Activated naive CD8-positive, alpha-beta T cell (primary cell): Measurements from ENCODE around the gene MC3R.
"Not testable (repeated sequence)": the region's sequence is repeated elsewhere in the genome, so short reads cannot be mapped to it uniquely, and the experiment has no call there.

Source experiments
- H3K27ac Mint-ChIP-seq: one replicate; pipeline ENCODE4 v1.8.0; 2021; ENCODE audit warnings: mixed read lengths
- H3K27me3 Mint-ChIP-seq: one replicate; pipeline ENCODE4 v1.8.0; 2021; ENCODE audit warnings: mixed read lengths
- H3K36me3 Mint-ChIP-seq: one replicate; pipeline ENCODE4 v1.8.0; 2021; ENCODE audit warnings: mixed read lengths
- H3K4me1 Mint-ChIP-seq: one replicate; pipeline ENCODE4 v1.8.0; 2021; ENCODE audit warnings: low read depth, mixed read lengths
- H3K4me3 Mint-ChIP-seq: one replicate; pipeline ENCODE4 v1.8.0; 2021; ENCODE audit warnings: mild to moderate bottlenecking, mixed read lengths
- H3K9me3 Mint-ChIP-seq: one replicate; pipeline ENCODE4 v1.8.0; 2021; ENCODE audit warnings: low read depth, mixed read lengths

MC3R gene

DNA sequence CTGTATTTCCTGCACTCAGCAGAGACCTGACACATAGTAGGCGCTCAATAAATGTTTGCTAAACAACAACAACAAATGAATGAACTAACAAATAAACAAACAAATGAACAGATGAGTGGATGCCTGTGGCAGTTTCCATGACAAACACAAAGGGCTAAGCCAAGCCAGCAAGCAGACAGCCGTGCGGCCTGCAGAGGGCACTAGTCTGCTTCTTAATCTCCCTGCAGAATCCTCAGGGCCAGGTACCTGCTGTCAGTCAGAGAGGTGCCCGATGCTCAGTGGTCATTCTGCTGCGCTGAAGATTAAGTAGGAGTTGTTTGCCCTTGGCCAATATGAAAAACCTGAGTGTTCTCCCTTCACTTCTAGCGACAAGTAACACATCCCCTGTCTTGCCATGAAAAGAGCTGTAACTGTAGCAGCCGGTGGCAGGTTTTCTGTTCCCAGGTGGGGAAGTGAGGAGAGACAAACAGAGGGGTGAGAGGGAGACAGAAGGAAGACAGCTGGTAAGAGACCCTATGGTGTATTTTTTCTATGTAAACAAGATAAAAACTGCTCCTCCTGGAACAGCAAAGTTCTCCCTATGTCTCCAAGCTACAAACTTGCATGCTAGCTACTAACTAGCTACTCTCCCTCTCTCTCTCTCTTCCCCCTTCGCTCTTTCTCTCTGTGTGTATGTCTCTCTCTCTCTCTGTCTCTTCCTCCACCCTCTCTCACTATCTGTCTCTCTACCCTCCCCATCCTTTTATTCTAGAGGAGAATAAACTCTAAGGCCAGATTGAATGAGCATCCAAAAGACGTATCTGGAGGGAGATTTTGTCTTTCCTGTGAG, at the start of gene MC3R:
MC3R (plus strand) TSS at position 779 of the 829 bp plus-strand sequence. CDS start 112 bp downstream, outside the sequence.
- no peaks in the 10 kb centered on the region for H3K36me3 Mint-ChIP-seq
- H3K4me3 Mint-ChIP-seq = no peak within 1 kb of the TSS
- peaks cover 31% of the 10 kb centered on the region for H3K27me3 Mint-ChIP-seq
- H3K4me1 Mint-ChIP-seq = no peaks in the 10 kb centered on the region
- H3K27ac Mint-ChIP-seq = no peak within 1 kb of the TSS
- no peaks in the 10 kb centered on the region for H3K9me3 Mint-ChIP-seq

DNA sequence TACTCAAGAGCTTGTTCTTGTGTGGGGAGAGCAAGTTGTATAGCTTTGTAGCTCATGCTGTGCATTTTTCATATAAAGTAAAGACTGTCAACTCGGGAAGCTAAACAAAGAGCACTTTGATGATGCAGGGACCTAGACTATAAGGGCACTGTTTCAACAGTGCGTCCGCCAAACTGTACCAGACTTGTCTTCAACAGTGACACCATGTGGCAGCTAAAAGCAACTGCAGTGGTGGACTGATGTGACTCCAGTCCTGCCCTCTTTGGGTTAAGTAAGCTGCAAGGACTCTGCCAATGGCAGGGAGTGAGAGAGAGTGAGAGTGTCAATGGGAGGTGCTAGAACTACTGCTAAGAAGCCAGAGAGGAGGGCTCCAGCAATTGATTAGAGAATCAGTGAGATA, 48.1 kb upstream of the MC3R start:
- Mint-ChIP-seq H3K4me1 (no peaks in the 10 kb centered on the region), H3K4me3 (no peak overlapping the region), H3K27me3 (no peaks in the 10 kb centered on the region), H3K36me3 (peaks cover 4% of the 10 kb centered on the region), H3K27ac (no peak overlapping the region), H3K9me3 (peaks cover 15% of the 10 kb centered on the region)

DNA sequence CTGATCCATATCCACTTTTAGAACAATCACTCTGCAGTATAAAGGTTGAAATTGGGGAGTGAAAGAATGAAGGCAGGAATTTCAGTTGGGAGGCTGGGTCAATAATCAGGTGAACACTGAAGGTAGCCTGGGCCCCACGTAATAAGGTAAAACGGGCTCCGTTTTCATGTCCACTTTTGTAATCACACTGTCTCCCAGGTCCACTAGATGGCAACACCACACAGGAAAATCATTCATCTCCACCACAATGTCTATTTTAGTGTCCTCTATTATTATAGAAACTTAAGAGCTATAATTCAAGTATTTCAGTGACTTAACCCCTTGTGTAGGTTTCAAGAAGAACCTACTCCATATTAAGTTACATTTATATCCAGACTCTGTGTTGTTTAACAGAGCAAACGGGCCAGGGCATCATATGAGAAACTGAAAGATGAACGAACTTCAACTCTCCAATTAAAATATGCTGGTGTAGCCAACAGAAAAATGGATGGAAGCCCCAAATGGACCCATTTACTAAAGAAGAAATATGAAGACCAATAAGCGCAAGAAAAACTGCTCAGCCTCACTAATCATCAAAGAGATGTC, 45.9 kb upstream of the MC3R start:
- H3K36me3 Mint-ChIP-seq = peaks cover 4% of the 10 kb centered on the region
- peaks cover 15% of the 10 kb centered on the region for H3K9me3 Mint-ChIP-seq
- H3K27me3 Mint-ChIP-seq = no peaks in the 10 kb centered on the region
- H3K4me1 Mint-ChIP-seq = no peaks in the 10 kb centered on the region
- no peak overlapping the region for H3K27ac Mint-ChIP-seq
- no peak overlapping the region for H3K4me3 Mint-ChIP-seq

DNA sequence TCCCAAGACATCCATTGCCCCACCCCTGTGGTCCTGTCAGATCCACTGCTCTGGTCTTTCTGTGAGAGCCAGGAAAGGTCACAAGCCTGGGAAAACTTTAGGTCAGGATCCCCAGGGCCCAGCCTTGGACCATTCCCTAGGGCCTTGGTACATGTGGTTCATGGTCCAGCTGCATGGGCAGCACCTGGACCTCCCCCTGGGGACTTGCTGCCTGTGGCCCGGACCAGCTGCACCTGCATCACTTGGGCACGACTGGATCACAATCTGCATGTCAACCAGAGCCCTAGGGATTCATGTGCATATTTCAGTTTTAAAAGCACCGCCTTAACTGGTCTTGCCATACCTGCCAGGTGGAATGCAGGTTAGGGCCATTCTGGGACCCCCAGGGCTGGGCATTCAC, 44.3 kb upstream of the MC3R start:
- Mint-ChIP-seq H3K4me3 (no peak overlapping the region), H3K9me3 (peaks cover 15% of the 10 kb centered on the region), H3K27me3 (no peaks in the 10 kb centered on the region), H3K4me1 (no peaks in the 10 kb centered on the region), H3K27ac (no peak overlapping the region), H3K36me3 (peaks cover 4% of the 10 kb centered on the region)

DNA sequence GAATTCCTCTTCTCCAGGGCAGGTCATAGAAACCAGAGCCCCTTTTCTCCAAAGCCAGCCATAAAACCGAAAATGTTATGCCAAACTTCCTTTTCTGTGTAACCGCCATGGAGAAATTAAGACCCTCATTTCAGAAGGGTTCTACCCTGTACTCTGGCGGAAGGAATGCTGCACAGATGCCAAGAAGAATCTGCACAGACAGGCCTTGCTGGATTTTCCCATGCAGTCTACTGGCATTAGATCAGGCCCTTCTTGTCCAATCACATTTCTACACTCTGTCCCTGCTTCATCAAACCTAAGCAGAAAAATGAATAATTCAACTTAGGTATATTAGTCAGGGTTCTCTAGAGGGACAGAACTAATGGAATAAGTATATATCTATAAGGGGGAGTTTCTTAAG, 43.2 kb upstream of the MC3R start:
- Mint-ChIP-seq H3K9me3 (peaks cover 8% of the 10 kb centered on the region), H3K4me3 (no peak overlapping the region)

DNA sequence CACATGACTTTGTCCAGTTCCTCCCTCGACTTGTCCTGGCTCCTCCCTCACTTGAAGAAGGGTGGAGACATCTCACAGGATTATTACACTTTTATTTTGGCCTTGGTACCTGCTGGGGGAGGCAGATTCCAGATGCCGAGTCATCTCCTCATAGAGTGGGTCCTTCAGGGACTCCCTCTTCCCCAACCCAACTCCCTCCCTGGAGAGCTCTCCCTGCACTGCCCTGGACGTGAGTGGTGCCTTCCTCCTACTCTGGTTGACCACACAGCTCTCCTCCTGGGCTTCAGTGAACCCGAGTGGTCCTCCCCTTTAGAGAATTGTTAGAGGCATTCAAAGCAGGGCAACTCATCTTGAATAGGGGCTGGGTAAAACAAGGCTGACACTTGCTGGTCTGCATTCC, 40.9 kb upstream of the MC3R start:
- Mint-ChIP-seq H3K27me3 (peaks cover 5% of the 10 kb centered on the region), H3K4me3 (no peak overlapping the region), H3K4me1 (no peaks in the 10 kb centered on the region), H3K36me3 (no peaks in the 10 kb centered on the region), H3K27ac (no peak overlapping the region), H3K9me3 (no peaks in the 10 kb centered on the region)

More for the DNA sequence above, 43.2 kb upstream of the MC3R start:
- no peak overlapping the region for H3K27ac Mint-ChIP-seq
- no peaks in the 10 kb centered on the region for H3K4me1 Mint-ChIP-seq
- no peaks in the 10 kb centered on the region for H3K27me3 Mint-ChIP-seq
- no peaks in the 10 kb centered on the region for H3K36me3 Mint-ChIP-seq

DNA sequence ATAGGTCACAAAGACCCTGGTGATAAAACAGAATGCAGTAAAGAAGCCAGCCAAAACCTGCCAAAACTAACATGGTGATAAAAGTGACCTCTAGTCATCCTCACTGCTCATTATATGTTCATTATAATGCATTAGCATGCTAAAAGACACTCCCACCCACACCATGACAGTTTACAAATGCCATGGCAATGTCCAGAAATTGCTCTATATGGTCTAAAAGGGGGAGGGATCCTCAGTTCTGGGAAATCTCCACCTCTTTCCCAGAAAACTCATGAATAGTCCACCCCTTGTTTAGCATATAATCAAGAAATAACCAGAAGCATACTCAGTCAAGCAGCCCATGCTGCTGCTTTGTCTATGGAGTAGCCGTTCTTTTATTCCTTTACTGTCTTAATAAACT, 40.4 kb upstream of the MC3R start:
- H3K4me3 Mint-ChIP-seq = no peak overlapping the region
- H3K4me1 Mint-ChIP-seq = no peaks in the 10 kb centered on the region
- H3K36me3 Mint-ChIP-seq = no peaks in the 10 kb centered on the region
- H3K27me3 Mint-ChIP-seq = peaks cover 5% of the 10 kb centered on the region
- no peak overlapping the region for H3K27ac Mint-ChIP-seq
- H3K9me3 Mint-ChIP-seq = no peaks in the 10 kb centered on the region

DNA sequence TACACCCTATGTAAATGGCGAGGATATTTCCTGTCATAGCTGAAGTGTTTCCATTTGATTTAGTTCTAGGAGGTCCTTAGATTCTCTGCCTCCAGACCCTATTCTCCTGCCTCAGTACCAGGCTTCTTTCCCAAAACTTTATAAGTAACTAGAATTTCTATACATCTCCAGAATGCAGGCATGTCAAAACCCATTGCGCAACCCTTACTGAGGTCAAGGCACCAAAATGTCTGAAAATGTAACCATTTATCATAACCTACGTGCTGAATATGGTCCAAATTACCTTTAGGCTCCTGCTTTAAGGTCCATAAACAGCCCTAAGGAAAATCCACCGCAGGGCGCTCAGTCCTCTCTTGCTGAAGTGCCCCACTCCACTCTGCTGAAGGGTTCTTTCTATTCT, 37.5 kb upstream of the MC3R start:
- H3K4me3 Mint-ChIP-seq = no peak overlapping the region
- no peaks in the 10 kb centered on the region for H3K36me3 Mint-ChIP-seq
- H3K9me3 Mint-ChIP-seq = no peaks in the 10 kb centered on the region
- no peak overlapping the region for H3K27ac Mint-ChIP-seq
- H3K4me1 Mint-ChIP-seq = no peaks in the 10 kb centered on the region
- H3K27me3 Mint-ChIP-seq = peaks cover 8% of the 10 kb centered on the region

DNA sequence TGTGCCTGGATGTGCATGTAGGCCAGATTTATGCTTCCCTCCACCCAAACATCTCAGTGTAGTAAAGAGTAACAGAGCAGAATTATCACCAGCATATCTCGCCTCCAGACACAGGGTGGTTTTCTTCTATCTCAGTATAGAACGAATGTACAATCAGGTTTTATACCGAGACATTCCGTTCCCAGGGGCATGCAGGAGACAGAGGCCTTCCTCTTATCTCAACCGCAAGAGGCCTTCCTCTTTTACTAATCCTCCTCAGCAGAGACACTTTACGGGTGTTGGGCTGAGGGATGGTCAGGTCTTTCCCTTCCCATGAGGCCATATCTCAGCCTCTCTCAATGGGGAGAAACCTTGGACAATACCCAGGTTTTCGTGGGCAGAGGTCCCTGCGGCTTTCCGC, 36.4 kb upstream of the MC3R start:
- Mint-ChIP-seq H3K4me1 (no peaks in the 10 kb centered on the region), H3K27ac (no peak overlapping the region), H3K36me3 (no peaks in the 10 kb centered on the region), H3K27me3 (peaks cover 8% of the 10 kb centered on the region), H3K4me3 (no peak overlapping the region), H3K9me3 (no peaks in the 10 kb centered on the region)

DNA sequence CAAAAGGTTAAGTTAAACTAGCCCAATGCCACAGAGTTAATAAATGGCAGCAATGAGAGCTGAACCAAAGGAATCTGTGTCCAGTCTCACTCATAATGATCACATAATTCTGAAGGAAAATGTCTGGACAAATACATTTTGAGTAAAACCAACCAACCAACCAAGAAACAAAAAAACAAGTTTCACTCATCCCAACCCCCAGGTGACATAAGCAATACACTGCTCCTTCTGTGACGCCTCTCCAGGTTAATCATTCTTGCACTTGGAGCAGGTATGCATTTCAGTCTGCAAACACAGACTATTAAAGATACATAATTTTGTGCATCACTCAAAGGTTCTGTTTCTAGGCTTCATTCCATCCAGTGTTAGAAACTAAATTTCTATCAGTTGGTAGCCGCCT, 35.2 kb upstream of the MC3R start:
- no peaks in the 10 kb centered on the region for H3K4me1 Mint-ChIP-seq
- H3K4me3 Mint-ChIP-seq = no peak overlapping the region
- H3K27me3 Mint-ChIP-seq = peaks cover 8% of the 10 kb centered on the region
- no peak overlapping the region for H3K27ac Mint-ChIP-seq
- no peaks in the 10 kb centered on the region for H3K36me3 Mint-ChIP-seq
- H3K9me3 Mint-ChIP-seq = no peaks in the 10 kb centered on the region

DNA sequence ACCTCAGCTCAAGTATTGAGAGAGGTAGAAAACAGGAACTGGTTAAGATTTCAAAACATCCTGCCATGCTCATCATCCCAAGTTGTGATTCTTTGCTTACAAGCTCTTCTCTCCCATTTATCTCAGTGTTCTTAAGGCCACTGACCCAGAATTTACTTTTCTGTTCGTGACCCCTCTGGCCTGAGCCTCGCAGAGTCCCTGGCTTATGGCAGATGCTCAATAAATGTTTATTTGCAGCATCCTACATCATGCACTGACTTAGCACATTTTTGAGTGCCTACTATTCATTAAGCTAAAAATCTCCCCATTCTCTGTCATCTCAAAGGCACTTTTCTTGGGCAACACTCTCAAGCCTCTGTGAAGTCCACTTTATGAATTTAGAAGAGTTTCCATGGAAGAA, 33.4 kb upstream of the MC3R start:
- no peak overlapping the region for H3K27ac Mint-ChIP-seq
- H3K36me3 Mint-ChIP-seq = no peaks in the 10 kb centered on the region
- no peak overlapping the region for H3K4me3 Mint-ChIP-seq
- peaks cover 11% of the 10 kb centered on the region for H3K9me3 Mint-ChIP-seq
- H3K27me3 Mint-ChIP-seq = peaks cover 8% of the 10 kb centered on the region
- no peaks in the 10 kb centered on the region for H3K4me1 Mint-ChIP-seq

DNA sequence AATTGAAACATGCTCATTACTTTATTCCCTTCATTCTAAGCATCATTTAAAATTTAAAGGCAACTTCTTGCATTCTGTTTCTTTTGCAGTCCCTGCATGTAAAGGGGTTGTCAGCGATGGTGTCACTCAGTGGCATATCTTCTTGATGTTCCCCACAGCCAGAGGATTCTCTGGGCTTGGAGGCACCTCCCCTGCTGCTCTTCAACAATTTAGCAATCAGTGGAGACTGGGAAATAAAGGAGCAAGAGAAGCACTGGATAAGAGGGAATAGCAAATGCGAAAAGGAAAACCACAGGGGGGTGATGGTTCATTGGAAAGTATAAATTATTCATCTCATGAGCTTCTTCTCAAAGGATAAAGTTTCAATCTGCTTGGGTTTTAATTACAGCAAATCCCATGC, 30.7 kb upstream of the MC3R start:
- Mint-ChIP-seq H3K27ac (no peak overlapping the region), H3K27me3 (peaks cover 4% of the 10 kb centered on the region), H3K36me3 (no peaks in the 10 kb centered on the region), H3K9me3 (peaks cover 11% of the 10 kb centered on the region), H3K4me3 (no peak overlapping the region), H3K4me1 (no peaks in the 10 kb centered on the region)

DNA sequence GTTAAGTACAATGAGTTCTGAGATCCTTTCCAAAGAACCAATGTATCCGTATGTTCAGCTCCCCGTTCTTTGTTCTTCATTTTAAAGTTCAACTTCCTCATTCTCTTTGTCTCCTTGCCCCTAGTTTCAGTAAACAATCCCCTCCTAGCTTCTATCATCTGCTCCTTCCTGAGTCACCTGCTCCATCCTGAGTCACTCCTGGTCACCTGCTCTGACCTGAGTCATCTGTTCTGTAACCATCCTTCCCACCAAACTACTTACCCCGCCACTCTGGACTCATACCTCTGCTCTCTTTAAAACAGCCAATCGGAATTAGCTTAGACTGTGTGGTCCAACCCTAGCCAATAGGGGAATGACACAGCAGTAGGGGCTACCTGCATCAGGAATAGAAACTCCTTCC, 27.3 kb upstream of the MC3R start:
- H3K9me3 Mint-ChIP-seq = peaks cover 11% of the 10 kb centered on the region
- not testable (repeated sequence) for H3K27me3 Mint-ChIP-seq, H3K27ac Mint-ChIP-seq, H3K36me3 Mint-ChIP-seq, H3K4me3 Mint-ChIP-seq, H3K4me1 Mint-ChIP-seq

DNA sequence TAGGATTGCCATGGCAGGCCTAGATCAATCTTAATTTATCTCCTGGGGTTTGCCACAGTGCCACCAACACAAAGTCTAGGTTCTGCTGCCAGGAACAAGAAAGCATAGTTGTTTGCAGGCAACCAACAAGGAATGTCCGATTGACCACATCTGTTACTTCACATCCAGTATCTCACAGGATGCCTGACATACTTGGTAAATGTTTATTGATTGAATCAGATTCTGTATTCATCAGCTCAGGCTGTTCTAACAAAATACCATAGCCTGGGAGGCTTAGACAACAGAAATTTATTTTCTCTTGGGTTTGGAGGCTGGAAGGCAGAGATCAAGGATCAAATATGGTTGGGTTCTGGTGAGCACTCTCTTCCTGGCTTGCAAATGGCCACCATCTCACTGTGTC, 26.3 kb upstream of the MC3R start:
- Mint-ChIP-seq H3K4me3 (no peak overlapping the region), H3K36me3 (no peaks in the 10 kb centered on the region), H3K27me3 (peaks cover 4% of the 10 kb centered on the region), H3K27ac (no peak overlapping the region), H3K9me3 (peaks cover 11% of the 10 kb centered on the region), H3K4me1 (no peaks in the 10 kb centered on the region)

DNA sequence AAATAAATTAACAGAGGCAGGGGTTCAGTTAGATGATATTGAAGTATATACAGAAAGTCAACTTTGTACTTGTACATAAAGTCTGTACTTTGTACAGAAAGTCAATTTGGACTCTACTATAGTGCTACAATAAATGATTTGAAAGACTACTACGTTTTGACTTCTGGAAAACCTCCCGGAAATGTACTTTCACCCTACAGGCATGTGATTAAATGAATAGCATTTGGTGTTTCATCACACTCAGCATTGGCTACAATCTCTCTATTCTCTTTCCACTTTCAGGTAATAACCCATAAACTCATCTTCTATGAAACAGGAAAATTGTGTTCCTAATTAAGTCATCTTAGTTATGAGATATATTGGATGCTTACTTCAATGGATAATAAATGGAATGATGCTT, 25.6 kb upstream of the MC3R start:
- Mint-ChIP-seq H3K4me1 (no peaks in the 10 kb centered on the region), H3K9me3 (peaks cover 11% of the 10 kb centered on the region), H3K27me3 (peaks cover 4% of the 10 kb centered on the region), H3K36me3 (no peaks in the 10 kb centered on the region), H3K4me3 (no peak overlapping the region), H3K27ac (no peak overlapping the region)

DNA sequence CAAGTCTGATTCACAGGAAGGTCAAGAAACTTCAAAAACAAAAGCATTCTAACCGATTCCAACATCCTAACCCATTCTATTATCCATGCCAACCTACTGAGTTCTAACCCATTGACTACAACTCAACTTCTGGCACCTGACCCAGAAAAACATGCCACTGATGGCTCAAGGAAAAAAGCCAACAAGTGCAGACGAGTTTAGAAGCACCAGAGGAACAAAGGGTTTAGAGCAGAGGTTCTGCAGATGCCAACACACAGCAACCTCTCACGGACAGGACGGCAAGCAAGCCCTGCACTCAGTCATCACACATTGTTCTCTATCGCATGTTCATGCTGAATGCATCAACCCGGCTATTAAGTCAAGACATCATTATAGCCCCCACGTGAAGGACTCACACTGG, 25.2 kb upstream of the MC3R start:
- H3K9me3 Mint-ChIP-seq = peaks cover 11% of the 10 kb centered on the region
- no peaks in the 10 kb centered on the region for H3K4me1 Mint-ChIP-seq
- H3K36me3 Mint-ChIP-seq = no peaks in the 10 kb centered on the region
- H3K27ac Mint-ChIP-seq = no peak overlapping the region
- H3K27me3 Mint-ChIP-seq = peaks cover 4% of the 10 kb centered on the region
- H3K4me3 Mint-ChIP-seq = no peak overlapping the region
